ENCODE measurements around the gene LGI4. TPM values are rescaled to one million over a fixed set of nuclear protein-coding genes. Genes with fewer than 3 reads are reported as not detected.

The LGI4 gene
- total RNA-seq, 2 donors from 2014 or later: 0.39 to 0.52 TPM

DNA sequence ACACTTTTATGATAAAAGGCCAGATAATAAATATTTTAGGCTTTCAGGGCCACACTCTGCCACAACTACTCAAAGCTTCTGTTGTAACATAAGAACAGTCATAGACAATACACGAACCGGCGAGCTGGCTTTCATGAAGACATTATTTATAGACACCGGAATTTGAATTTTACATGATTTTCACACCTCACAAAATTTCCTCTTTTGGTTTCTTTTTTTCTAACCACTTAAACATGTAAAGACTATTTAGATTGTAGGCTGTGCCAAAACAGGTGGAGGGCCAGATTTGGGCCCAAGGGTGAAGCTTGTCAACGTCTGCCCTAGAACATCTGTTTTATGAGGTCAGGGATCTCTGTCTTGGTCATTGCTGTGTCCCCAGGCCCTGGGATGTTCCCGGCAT, 48.9 kb downstream of the LGI4 start:
- no peak overlapping the region for H3K4me3 Mint-ChIP-seq
- no peaks in the 10 kb centered on the region for H3K9me3 ChIP-seq (ENCODE audit: control insufficient read depth, low read length, poor library complexity, severe bottlenecking)
- H3K36me3 Mint-ChIP-seq (ENCODE audit: low read depth): no peaks in the 10 kb centered on the region
- ATAC-seq: no peak
- H3K27ac Mint-ChIP-seq: no peak overlapping the region
- peaks cover 6% of the 10 kb centered on the region for H3K27me3 Mint-ChIP-seq
- peaks cover 5% of the 10 kb centered on the region for H3K4me1 Mint-ChIP-seq
- no peak for DNase-seq

- Mint-ChIP-seq H3K4me3 (no peak overlapping the region), H3K27ac (no peak overlapping the region), H3K36me3 (ENCODE audit: low read depth) (no peaks in the 10 kb centered on the region), H3K4me1 (peaks cover 5% of the 10 kb centered on the region), H3K27me3 (peaks cover 6% of the 10 kb centered on the region)
- DNase-seq (no peak), ATAC-seq (no peak)
- H3K9me3 ChIP-seq (ENCODE audit: control insufficient read depth, low read length, poor library complexity, severe bottlenecking): no peaks in the 10 kb centered on the region
Observed at GRCh38 chr19:35084509-35084762, 50.4 kb downstream of the LGI4 start.

GRCh38 chr19:35083691-35084508, 51.0 kb downstream of the LGI4 start:
- peaks cover 5% of the 10 kb centered on the region for H3K4me1 Mint-ChIP-seq
- H3K36me3 Mint-ChIP-seq (ENCODE audit: low read depth): no peaks in the 10 kb centered on the region
- H3K4me3 Mint-ChIP-seq: no peak overlapping the region
- H3K9me3 ChIP-seq (ENCODE audit: control insufficient read depth, low read length, poor library complexity, severe bottlenecking): no peaks in the 10 kb centered on the region
- H3K27me3 Mint-ChIP-seq: peaks cover 6% of the 10 kb centered on the region
- DNase-seq (no peak), ATAC-seq (no peak)
- no peak overlapping the region for H3K27ac Mint-ChIP-seq

GRCh38 chr19:35081201-35081600, 53.7 kb downstream of the LGI4 start:
- Mint-ChIP-seq H3K27me3 (peaks cover 26% of the 10 kb centered on the region), H3K36me3 (ENCODE audit: low read depth) (peaks cover 4% of the 10 kb centered on the region), H3K27ac (no peak overlapping the region), H3K4me1 (peaks cover 10% of the 10 kb centered on the region), H3K4me3 (no peak overlapping the region)
- H3K9me3 ChIP-seq (ENCODE audit: control insufficient read depth, low read length, poor library complexity, severe bottlenecking): no peaks in the 10 kb centered on the region
- ATAC-seq (no peak), DNase-seq (no peak)

DNA sequence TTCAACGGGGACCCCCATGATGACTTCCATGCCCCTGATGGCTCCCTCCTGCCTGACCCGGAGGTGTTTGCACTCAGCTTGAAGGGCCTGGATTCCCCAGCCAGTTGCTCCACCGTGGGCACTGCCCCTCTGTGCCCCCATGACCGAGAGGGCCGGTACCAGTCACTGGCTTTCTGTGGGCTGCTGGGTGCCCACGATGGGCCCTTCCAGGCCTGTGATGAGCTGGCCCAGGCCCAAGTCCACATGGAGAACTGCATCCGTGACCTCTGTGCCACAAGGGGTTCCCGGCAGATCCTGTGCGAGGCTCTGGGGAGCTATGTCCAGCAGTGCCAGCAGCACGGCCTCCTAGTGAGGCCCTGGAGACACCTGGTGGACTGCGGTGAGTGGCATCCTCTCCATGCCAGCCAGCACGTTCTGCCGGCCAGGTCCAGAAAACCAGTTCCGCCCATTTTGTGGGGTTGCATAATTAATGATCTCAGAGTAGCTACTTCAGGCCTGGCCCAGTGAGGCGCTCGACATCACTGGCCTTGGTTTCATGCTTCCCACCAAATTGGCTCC, 54.2 kb downstream of the LGI4 start:
- Mint-ChIP-seq H3K4me3 (no peak overlapping the region), H3K4me1 (peaks cover 7% of the 10 kb centered on the region), H3K36me3 (ENCODE audit: low read depth) (peaks cover 4% of the 10 kb centered on the region), H3K27ac (no peak overlapping the region), H3K27me3 (peaks cover 26% of the 10 kb centered on the region)
- no peaks in the 10 kb centered on the region for H3K9me3 ChIP-seq (ENCODE audit: control insufficient read depth, low read length, poor library complexity, severe bottlenecking)
- no peak for DNase-seq
- ATAC-seq: no peak

- Mint-ChIP-seq H3K4me1 (peaks cover 7% of the 10 kb centered on the region), H3K27me3 (peaks cover 26% of the 10 kb centered on the region), H3K27ac (no peak overlapping the region), H3K4me3 (no peak overlapping the region), H3K36me3 (ENCODE audit: low read depth) (peaks cover 7% of the 10 kb centered on the region)
- no peaks in the 10 kb centered on the region for H3K9me3 ChIP-seq (ENCODE audit: control insufficient read depth, low read length, poor library complexity, severe bottlenecking)
- no peak for ATAC-seq
- DNase-seq: no peak
Observed at GRCh38 chr19:35079826-35080225, 55.0 kb downstream of the LGI4 start.

- H3K4me1 Mint-ChIP-seq: peaks cover 7% of the 10 kb centered on the region
- no peaks in the 10 kb centered on the region for H3K9me3 ChIP-seq (ENCODE audit: control insufficient read depth, low read length, poor library complexity, severe bottlenecking)
- peaks cover 26% of the 10 kb centered on the region for H3K27me3 Mint-ChIP-seq
- no peak overlapping the region for H3K4me3 Mint-ChIP-seq
- H3K27ac Mint-ChIP-seq: no peak overlapping the region
- ATAC-seq: no peak
- no peak for DNase-seq
- H3K36me3 Mint-ChIP-seq (ENCODE audit: low read depth): peaks cover 7% of the 10 kb centered on the region
Observed at GRCh38 chr19:35077411-35078223, 57.2 kb downstream of the LGI4 start.

- H3K27ac Mint-ChIP-seq: no peak overlapping the region
- peaks cover 7% of the 10 kb centered on the region for H3K36me3 Mint-ChIP-seq (ENCODE audit: low read depth)
- H3K4me3 Mint-ChIP-seq: no peak overlapping the region
- peaks cover 7% of the 10 kb centered on the region for H3K4me1 Mint-ChIP-seq
- H3K9me3 ChIP-seq (ENCODE audit: control insufficient read depth, low read length, poor library complexity, severe bottlenecking): no peaks in the 10 kb centered on the region
- DNase-seq (no peak), ATAC-seq (no peak)
- peaks cover 26% of the 10 kb centered on the region for H3K27me3 Mint-ChIP-seq
Observed at GRCh38 chr19:35076657-35077056, 58.2 kb downstream of the LGI4 start.

- no peaks in the 10 kb centered on the region for H3K9me3 ChIP-seq (ENCODE audit: control insufficient read depth, low read length, poor library complexity, severe bottlenecking)
- peaks cover 26% of the 10 kb centered on the region for H3K27me3 Mint-ChIP-seq
- no peak for DNase-seq
- no peak overlapping the region for H3K27ac Mint-ChIP-seq
- ATAC-seq: no peak
- no peak overlapping the region for H3K4me3 Mint-ChIP-seq
- H3K36me3 Mint-ChIP-seq (ENCODE audit: low read depth): peaks cover 7% of the 10 kb centered on the region
- H3K4me1 Mint-ChIP-seq: peaks cover 7% of the 10 kb centered on the region
Observed at GRCh38 chr19:35076026-35076370, 58.9 kb downstream of the LGI4 start.

- ATAC-seq (no peak), DNase-seq (no peak)
- H3K4me3 Mint-ChIP-seq: no peak overlapping the region
- H3K9me3 ChIP-seq (ENCODE audit: control insufficient read depth, low read length, poor library complexity, severe bottlenecking): no peaks in the 10 kb centered on the region
- H3K36me3 Mint-ChIP-seq (ENCODE audit: low read depth): peaks cover 7% of the 10 kb centered on the region
- peaks cover 26% of the 10 kb centered on the region for H3K27me3 Mint-ChIP-seq
- H3K27ac Mint-ChIP-seq: no peak overlapping the region
- H3K4me1 Mint-ChIP-seq: peaks cover 7% of the 10 kb centered on the region
Observed at GRCh38 chr19:35075202-35076025, 59.4 kb downstream of the LGI4 start.

Other genes starting within 250 kb of the LGI4 start
- 1 to 10 TPM; 3.0 to 3.5 TPM for gene ZNF30, start 208.2 kb downstream of the LGI4 start, total RNA-seq
- gene ZNF792, start 170.8 kb downstream of the LGI4 start, total RNA-seq: 10 to 100 TPM; 15.1 to 15.5 TPM
- 100 to 1,000 TPM; 153 to 162 TPM for gene GRAMD1A, start 134.7 kb downstream of the LGI4 start, total RNA-seq
- gene SCN1B, start 104.6 kb downstream of the LGI4 start, total RNA-seq: 1 to 10 TPM; 1.9 to 6.2 TPM
- under 1 TPM in 1 of 2 donors, not detected in 1; 0.89 TPM for gene HPN, start 93.3 kb downstream of the LGI4 start, total RNA-seq
- gene FXYD3, start 19.2 kb downstream of the LGI4 start, total RNA-seq: not detected
- 1 to 10 TPM; 1.8 to 4.7 TPM for gene FXYD1, start 3.8 kb upstream of the LGI4 start, total RNA-seq
- 10 to 100 TPM; 17.1 to 20.6 TPM for gene FXYD7, start 8.2 kb upstream of the LGI4 start, total RNA-seq
- gene FXYD5, start 19.7 kb upstream of the LGI4 start, total RNA-seq: 100 to 1,000 TPM; 533 to 557 TPM
- not detected for gene FAM187B, start 93.7 kb upstream of the LGI4 start, total RNA-seq
- gene LSR, start 113.9 kb upstream of the LGI4 start, total RNA-seq: 10 to 100 TPM; 42.6 to 44.5 TPM
- gene USF2, start 133.9 kb upstream of the LGI4 start, total RNA-seq: 100 to 1,000 TPM; 204 to 299 TPM
- 1 to 10 TPM in 1 of 2 donors, under 1 TPM in 1; 0.55 to 2.8 TPM for gene HAMP, start 147.5 kb upstream of the LGI4 start, total RNA-seq
- not detected for gene MAG, start 157.1 kb upstream of the LGI4 start, total RNA-seq
- gene CD22, start 194.1 kb upstream of the LGI4 start, total RNA-seq: 10 to 100 TPM in 1 of 2 donors, 1 to 10 TPM in 1; 1.3 to 36.1 TPM
- gene FFAR1, start 212.8 kb upstream of the LGI4 start, total RNA-seq: 1 to 10 TPM in 1 of 2 donors, not detected in 1; 1.4 TPM
- gene FFAR3, start 223.4 kb upstream of the LGI4 start, total RNA-seq: under 1 TPM; 0.70 to 0.78 TPM
- under 1 TPM in 1 of 2 donors, not detected in 1; 0.20 TPM for gene GPR42, start 236.0 kb upstream of the LGI4 start, total RNA-seq